ENCODE results near the gene VAV2. TPM values are rescaled to one million over a fixed set of nuclear protein-coding genes. Genes with fewer than 3 reads are reported as not detected.

Gene VAV2
- total RNA-seq, 3 donors from 2014 or later (not counting 1 experiment from before 2014, with no cell fraction given), result 3.9 to 5.1 (median 4.8) TPM

DNA sequence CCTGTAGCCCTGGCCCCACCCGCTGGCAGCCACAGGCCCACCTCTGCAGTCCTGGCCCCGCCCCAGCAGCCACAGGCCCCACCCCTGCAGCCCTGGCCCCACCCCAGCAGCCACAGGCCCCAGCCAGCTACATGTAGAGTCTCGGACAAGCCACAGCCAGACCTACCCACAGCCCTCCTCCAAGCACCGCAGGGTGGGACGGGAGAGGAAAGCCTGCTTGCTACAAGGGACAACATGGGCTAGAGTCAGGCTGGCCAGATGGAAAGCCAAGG is 204.4 kb downstream of the VAV2 start:
- Mint-ChIP-seq H3K27me3 (ENCODE audit: low read depth in 2 of 2) (no peaks in the 10 kb centered on the region), H3K4me1 (peaks cover 0 to 8% of the 10 kb centered on the region in 2 donors), H3K4me3 (no peak overlapping the region), H3K36me3 (no peaks in the 10 kb centered on the region), H3K27ac (no peak overlapping the region), H3K9me3 (no peaks in the 10 kb centered on the region)
- no peaks in the 10 kb centered on the region for H3K27me3 ChIP-seq (ENCODE audit: control insufficient read depth, insufficient read depth, low read length)
- no peak overlapping the region for H3K27ac ChIP-seq (ENCODE audit: low read length)
- 34% methylated on average over 5 of the region's 5 CpGs for WGBS (ENCODE audit: insufficient coverage)
- intact Hi-C loops (cut with micrococcal nuclease), result no loop called here
- no peaks in the 10 kb centered on the region for H3K9me3 ChIP-seq (ENCODE audit: control insufficient read depth, insufficient read depth, low read length)
- ATAC-seq (peak in 2 of 3 donors; percentile 35 to 50), DNase-seq (no peak)
- TF ChIP-seq, protein P1, sequence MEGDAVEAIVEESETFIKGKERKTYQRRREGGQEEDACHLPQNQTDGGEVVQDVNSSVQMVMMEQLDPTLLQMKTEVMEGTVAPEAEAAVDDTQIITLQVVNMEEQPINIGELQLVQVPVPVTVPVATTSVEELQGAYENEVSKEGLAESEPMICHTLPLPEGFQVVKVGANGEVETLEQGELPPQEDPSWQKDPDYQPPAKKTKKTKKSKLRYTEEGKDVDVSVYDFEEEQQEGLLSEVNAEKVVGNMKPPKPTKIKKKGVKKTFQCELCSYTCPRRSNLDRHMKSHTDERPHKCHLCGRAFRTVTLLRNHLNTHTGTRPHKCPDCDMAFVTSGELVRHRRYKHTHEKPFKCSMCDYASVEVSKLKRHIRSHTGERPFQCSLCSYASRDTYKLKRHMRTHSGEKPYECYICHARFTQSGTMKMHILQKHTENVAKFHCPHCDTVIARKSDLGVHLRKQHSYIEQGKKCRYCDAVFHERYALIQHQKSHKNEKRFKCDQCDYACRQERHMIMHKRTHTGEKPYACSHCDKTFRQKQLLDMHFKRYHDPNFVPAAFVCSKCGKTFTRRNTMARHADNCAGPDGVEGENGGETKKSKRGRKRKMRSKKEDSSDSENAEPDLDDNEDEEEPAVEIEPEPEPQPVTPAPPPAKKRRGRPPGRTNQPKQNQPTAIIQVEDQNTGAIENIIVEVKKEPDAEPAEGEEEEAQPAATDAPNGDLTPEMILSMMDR (IDR thresholded peaks at IDR 0.05), result no peak
- H3K4me1 ChIP-seq (ENCODE audit: control insufficient read depth, insufficient read depth, low read length), result peaks cover 55% of the 10 kb centered on the region
- H3K4me3 ChIP-seq (ENCODE audit: low read length), result no peak overlapping the region
- H3K36me3 ChIP-seq (ENCODE audit: control insufficient read depth, insufficient read depth, low read length), result no peaks in the 10 kb centered on the region

DNA sequence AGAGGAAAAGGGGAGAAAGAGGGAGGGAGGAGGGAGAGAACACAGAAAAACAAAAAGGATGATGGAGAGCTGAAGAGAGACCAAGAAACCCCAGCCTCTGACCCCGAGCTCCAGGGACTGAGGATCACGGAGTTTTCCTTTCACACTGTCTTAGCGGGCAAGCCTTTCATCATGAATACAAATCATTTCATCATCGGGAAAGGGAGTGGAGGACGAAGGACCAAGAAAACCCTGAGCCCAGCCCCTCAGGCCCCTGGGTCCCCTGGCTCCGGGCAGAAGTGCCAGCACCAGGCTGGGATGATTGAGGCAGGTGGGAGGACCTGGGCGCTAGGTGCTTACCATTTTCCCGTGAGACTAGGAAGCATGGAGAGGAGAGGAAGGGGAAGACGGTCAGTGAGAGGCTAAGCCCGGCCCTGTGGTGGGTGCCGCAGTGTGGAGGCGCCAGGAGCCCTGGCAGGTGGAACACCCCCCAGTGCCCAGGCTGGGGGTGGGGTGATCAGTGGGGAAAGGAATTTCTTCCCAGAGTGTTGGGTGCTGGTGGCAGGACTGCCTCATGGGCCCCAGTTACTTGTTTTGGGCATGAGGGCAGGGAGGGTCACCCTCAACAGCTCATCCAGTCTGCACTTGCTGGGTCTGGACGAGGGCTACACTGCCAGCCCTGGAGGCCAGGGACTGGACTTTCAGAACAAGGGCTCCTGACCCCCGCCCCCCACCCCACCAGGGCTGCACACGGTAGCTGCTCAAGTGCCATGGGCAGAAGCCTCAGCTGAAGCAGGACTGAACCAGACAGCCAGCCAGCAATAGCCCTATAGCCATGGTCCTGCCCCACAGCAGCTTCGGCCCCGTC is 205.0 kb downstream of the VAV2 start:
- peaks cover 0 to 6% of the 10 kb centered on the region in 2 donors for H3K4me1 Mint-ChIP-seq
- DNase-seq, result no peak
- no peaks in the 10 kb centered on the region for H3K9me3 ChIP-seq (ENCODE audit: control insufficient read depth, insufficient read depth, low read length)
- H3K27me3 Mint-ChIP-seq (ENCODE audit: low read depth in 2 of 2), result no peaks in the 10 kb centered on the region
- H3K4me3 Mint-ChIP-seq, result no peak overlapping the region
- no peaks in the 10 kb centered on the region for H3K36me3 Mint-ChIP-seq
- WGBS (ENCODE audit: insufficient coverage), result 70% methylated on average over 17 of the region's 17 CpGs
- no peak for ATAC-seq
- peaks cover 56% of the 10 kb centered on the region for H3K4me1 ChIP-seq (ENCODE audit: control insufficient read depth, insufficient read depth, low read length)
- H3K27ac ChIP-seq (ENCODE audit: low read length), result peak overlapping the region; percentile 68
- H3K4me3 ChIP-seq (ENCODE audit: low read length), result no peak overlapping the region
- H3K36me3 ChIP-seq (ENCODE audit: control insufficient read depth, insufficient read depth, low read length), result no peaks in the 10 kb centered on the region
- intact Hi-C loops (cut with micrococcal nuclease), result no loop called here
- TF ChIP-seq, protein P1 (IDR thresholded peaks at IDR 0.05), result no peak
- H3K27ac Mint-ChIP-seq, result no peak overlapping the region
- no peaks in the 10 kb centered on the region for H3K27me3 ChIP-seq (ENCODE audit: control insufficient read depth, insufficient read depth, low read length)
- H3K9me3 Mint-ChIP-seq, result no peaks in the 10 kb centered on the region

DNA sequence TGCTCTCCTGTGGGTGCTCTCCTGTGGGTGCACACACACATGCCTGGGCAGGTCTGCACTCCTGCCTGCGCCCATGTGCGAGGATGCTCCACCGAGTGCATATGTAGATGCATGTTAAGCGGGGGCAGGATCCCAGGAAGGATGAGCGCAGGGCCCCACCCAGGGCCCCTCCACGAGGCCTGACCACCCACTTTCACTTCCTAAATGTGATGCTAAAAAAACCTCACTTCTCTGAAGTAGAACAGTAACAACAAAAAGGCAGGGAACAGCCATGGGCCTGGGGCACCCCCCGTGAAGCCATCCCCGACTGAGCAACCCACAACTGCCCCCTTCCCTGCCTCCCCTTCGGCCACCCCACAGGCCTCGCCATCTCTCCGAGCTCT is 205.8 kb downstream of the VAV2 start:
- H3K4me3 ChIP-seq (ENCODE audit: low read length), result no peak overlapping the region
- peaks cover 56% of the 10 kb centered on the region for H3K4me1 ChIP-seq (ENCODE audit: control insufficient read depth, insufficient read depth, low read length)
- 36% methylated on average over 11 of the region's 11 CpGs for WGBS (ENCODE audit: insufficient coverage)
- H3K36me3 ChIP-seq (ENCODE audit: control insufficient read depth, insufficient read depth, low read length), result no peaks in the 10 kb centered on the region
- peak overlapping the region; percentile 68 for H3K27ac ChIP-seq (ENCODE audit: low read length)
- Mint-ChIP-seq H3K9me3 (no peaks in the 10 kb centered on the region), H3K27me3 (ENCODE audit: low read depth in 2 of 2) (no peaks in the 10 kb centered on the region), H3K36me3 (no peaks in the 10 kb centered on the region), H3K4me1 (no peaks in the 10 kb centered on the region), H3K27ac (no peak overlapping the region), H3K4me3 (no peak overlapping the region)
- H3K9me3 ChIP-seq (ENCODE audit: control insufficient read depth, insufficient read depth, low read length), result no peaks in the 10 kb centered on the region
- H3K27me3 ChIP-seq (ENCODE audit: control insufficient read depth, insufficient read depth, low read length), result no peaks in the 10 kb centered on the region
- intact Hi-C loops (cut with micrococcal nuclease), result no loop called here
- ATAC-seq (no peak), DNase-seq (no peak)
- TF ChIP-seq, protein P1 (IDR thresholded peaks at IDR 0.05), result no peak
